ENCODE data around the gene CGREF1.
A peak's percentile ranks its signal among the peaks of the same experiment; 100 is the strongest.

CGREF1 gene

GRCh38 chr2:27088634-27089033 lies 30.3 kb downstream of the CGREF1 start:
- DNase-seq = no peak
- no peak for TF ChIP-seq EZH2 (IDR thresholded peaks at IDR 0.05; ENCODE audit: borderline replicate concordance, low read depth, low read length, severe bottlenecking)
- no peak for TF ChIP-seq CTCF (IDR thresholded peaks at IDR 0.05; ENCODE audit: borderline replicate concordance, extremely low read depth, low read length, poor library complexity, severe bottlenecking)
- no peaks in the 10 kb centered on the region for H3K27me3 ChIP-seq (ENCODE audit: insufficient read depth, low read length, poor library complexity)
- no peak for ATAC-seq (ENCODE audit: insufficient read depth, low read depth)
- H3K4me3 ChIP-seq (ENCODE audit: low read depth in 1 of 2, low read length in 2 of 2) = no peak overlapping the region
- H3K36me3 ChIP-seq (ENCODE audit: insufficient read depth, low read length) = no peaks in the 10 kb centered on the region
- H3K4me2 ChIP-seq (ENCODE audit: insufficient read depth, low read length) = peak overlapping the region; percentile 33; the same call in 1 of the 2 replicates
- peaks cover 47% of the 10 kb centered on the region for H3K4me1 ChIP-seq (ENCODE audit: insufficient read depth, low read length)
- no peak overlapping the region for H3K9ac ChIP-seq (ENCODE audit: low read depth, low read length)
- no peaks in the 10 kb centered on the region for H4K20me1 ChIP-seq (ENCODE audit: insufficient read depth, low read length)
- H2AFZ ChIP-seq (ENCODE audit: low read depth, low read length) = no peak overlapping the region
- H3K27ac ChIP-seq (ENCODE audit: low read length) = no peak overlapping the region
- H3K79me2 ChIP-seq (ENCODE audit: insufficient read depth, low read length) = peaks cover 10% of the 10 kb centered on the region
- H3K9me3 ChIP-seq (ENCODE audit: insufficient read depth, low read length, severe bottlenecking) = no peaks in the 10 kb centered on the region

- Histone ChIP-seq H2AFZ (ENCODE audit: low read depth, low read length) (no peak overlapping the region), H3K4me2 (ENCODE audit: insufficient read depth, low read length) (peak overlapping the region; percentile 96), H3K36me3 (ENCODE audit: insufficient read depth, low read length) (no peaks in the 10 kb centered on the region), H3K27ac (ENCODE audit: low read length) (no peak overlapping the region), H3K9ac (ENCODE audit: low read depth, low read length) (peak overlapping the region; percentile 95; the same call in 1 of the 2 replicates), H4K20me1 (ENCODE audit: insufficient read depth, low read length) (no peaks in the 10 kb centered on the region), H3K4me1 (ENCODE audit: insufficient read depth, low read length) (peaks cover 47% of the 10 kb centered on the region), H3K79me2 (ENCODE audit: insufficient read depth, low read length) (peaks cover 10% of the 10 kb centered on the region), H3K9me3 (ENCODE audit: insufficient read depth, low read length, severe bottlenecking) (no peaks in the 10 kb centered on the region), H3K4me3 (ENCODE audit: low read depth in 1 of 2, low read length in 2 of 2) (no peak overlapping the region), H3K27me3 (ENCODE audit: insufficient read depth, low read length, poor library complexity) (no peaks in the 10 kb centered on the region)
- TF ChIP-seq EZH2 (IDR thresholded peaks at IDR 0.05; ENCODE audit: borderline replicate concordance, low read depth, low read length, severe bottlenecking) = no peak
- no peak for TF ChIP-seq CTCF (IDR thresholded peaks at IDR 0.05; ENCODE audit: borderline replicate concordance, extremely low read depth, low read length, poor library complexity, severe bottlenecking)
- ATAC-seq (ENCODE audit: insufficient read depth, low read depth) (no peak), DNase-seq (no peak)
These were observed 31.0 kb downstream of the CGREF1 start for GRCh38 chr2:27087823-27088410.

GRCh38 chr2:27086724-27087593 lies 32.0 kb downstream of the CGREF1 start, which contains the start of gene KHK:
TSS of gene KHK (plus strand) at chr2:27086772. CDS start at chr2:27087260, 488 bp downstream.
- DNase-seq = no peak
- H4K20me1 ChIP-seq (ENCODE audit: insufficient read depth, low read length) = no peaks in the 10 kb centered on the region
- H3K4me3 ChIP-seq (ENCODE audit: low read depth in 1 of 2, low read length in 2 of 2) = peak within 1 kb of the TSS; percentile 35 to 72; a peak in 3 of 4 replicates
- no peaks in the 10 kb centered on the region for H3K9me3 ChIP-seq (ENCODE audit: insufficient read depth, low read length, severe bottlenecking)
- peak within 1 kb of the TSS; percentile 99 for H2AFZ ChIP-seq (ENCODE audit: low read depth, low read length)
- no peaks in the 10 kb centered on the region for H3K36me3 ChIP-seq (ENCODE audit: insufficient read depth, low read length)
- no peak for TF ChIP-seq CTCF (IDR thresholded peaks at IDR 0.05; ENCODE audit: borderline replicate concordance, extremely low read depth, low read length, poor library complexity, severe bottlenecking)
- H3K4me1 ChIP-seq (ENCODE audit: insufficient read depth, low read length) = peaks cover 55% of the 10 kb centered on the region
- H3K9ac ChIP-seq (ENCODE audit: low read depth, low read length) = peak within 1 kb of the TSS; percentile 95
- peaks cover 10% of the 10 kb centered on the region for H3K79me2 ChIP-seq (ENCODE audit: insufficient read depth, low read length)
- ATAC-seq (ENCODE audit: insufficient read depth, low read depth) = no peak; the same call in 1 of the 3 replicates
- peak within 1 kb of the TSS; percentile 96 for H3K4me2 ChIP-seq (ENCODE audit: insufficient read depth, low read length)
- H3K27me3 ChIP-seq (ENCODE audit: insufficient read depth, low read length, poor library complexity) = no peaks in the 10 kb centered on the region
- peak within 1 kb of the TSS; percentile 83 for H3K27ac ChIP-seq (ENCODE audit: low read length)

Measured in DND-41 (cell line).